ENCODE data around the gene KRT4. TPM values are rescaled to one million over a fixed set of nuclear protein-coding genes. Genes with fewer than 3 reads are reported as not detected.

Gene KRT4
- total and polyA plus RNA-seq, 12 donors = 0.06 to 6.2 (median 0.61) TPM; not detected in 8

GRCh38 chr12:52837781-52838608, 24.1 kb upstream of the KRT4 start:
- no peak for TF ChIP-seq POLR2A (IDR thresholded peaks at IDR 0.05)
- TF ChIP-seq CTCF (IDR thresholded peaks at IDR 0.05) = no peak
- no peaks in the 10 kb centered on the region for H3K36me3 ChIP-seq (replicated peaks in 1 of 2)
- intact Hi-C loops (cut with DNase I) = no loop called here
- no peak overlapping the region for H3K4me3 ChIP-seq
- no peaks in the 10 kb centered on the region for H3K9me3 ChIP-seq (replicated peaks in 1 of 3)
- DNase-seq = no peak
- H3K27ac ChIP-seq = no peak overlapping the region
- H3K4me1 ChIP-seq (replicated peaks in 1 of 2) = no peaks in the 10 kb centered on the region
- H3K27me3 ChIP-seq = peaks cover 18% of the 10 kb centered on the region
- 76 to 83% (median 79%) methylated on average over 6 of the region's 6 CpGs for WGBS, 4 donors

GRCh38 chr12:52837413-52837741, 23.5 kb upstream of the KRT4 start:
- Histone ChIP-seq H3K9me3 (replicated peaks in 1 of 3) (no peaks in the 10 kb centered on the region), H3K27ac (no peak overlapping the region), H3K27me3 (peaks cover 18% of the 10 kb centered on the region), H3K36me3 (replicated peaks in 1 of 2) (no peaks in the 10 kb centered on the region), H3K4me1 (replicated peaks in 1 of 2) (no peaks in the 10 kb centered on the region), H3K4me3 (no peak overlapping the region)
- TF ChIP-seq CTCF (IDR thresholded peaks at IDR 0.05) (no peak), POLR2A (IDR thresholded peaks at IDR 0.05) (no peak)
- DNase-seq = no peak
- intact Hi-C loops (cut with DNase I) = no loop called here
- 77 to 88% (median 82%) methylated on average over 8 to 9 of the region's 9 CpGs for WGBS, 4 donors

GRCh38 chr12:52836491-52837412, 22.8 kb upstream of the KRT4 start:
- no peak for TF ChIP-seq CTCF (IDR thresholded peaks at IDR 0.05)
- no peak for TF ChIP-seq POLR2A (IDR thresholded peaks at IDR 0.05)
- intact Hi-C loops (cut with DNase I) = no loop called here
- Histone ChIP-seq H3K4me1 (replicated peaks in 1 of 2) (no peaks in the 10 kb centered on the region), H3K27ac (no peak overlapping the region), H3K36me3 (replicated peaks in 1 of 2) (no peaks in the 10 kb centered on the region), H3K4me3 (no peak overlapping the region), H3K27me3 (peaks cover 18% of the 10 kb centered on the region), H3K9me3 (replicated peaks in 1 of 3) (no peaks in the 10 kb centered on the region)
- WGBS, 4 donors = 79 to 89% (median 86%) methylated on average over 9 of the region's 9 CpGs
- no peak for DNase-seq

GRCh38 chr12:52836042-52836466, 22.1 kb upstream of the KRT4 start:
- no peaks in the 10 kb centered on the region for H3K4me1 ChIP-seq (replicated peaks in 1 of 2)
- peaks cover 21% of the 10 kb centered on the region for H3K27me3 ChIP-seq
- H3K27ac ChIP-seq = no peak overlapping the region
- no peaks in the 10 kb centered on the region for H3K36me3 ChIP-seq (replicated peaks in 1 of 2)
- no peak overlapping the region for H3K4me3 ChIP-seq
- no peak for TF ChIP-seq CTCF (IDR thresholded peaks at IDR 0.05)
- DNase-seq = no peak
- no peaks in the 10 kb centered on the region for H3K9me3 ChIP-seq (replicated peaks in 1 of 3)
- intact Hi-C loops (cut with DNase I) = no loop called here
- WGBS, 4 donors = 67 to 82% (median 73%) methylated on average over 6 to 7 of the region's 7 CpGs

Data from adrenal gland (tissue), 12 donors.